ENCODE results near the gene CCBE1.
"Not testable (repeated sequence)": the region's sequence is repeated elsewhere in the genome, so short reads cannot be mapped to it uniquely, and the experiment has no call there.

CCBE1 gene

DNA sequence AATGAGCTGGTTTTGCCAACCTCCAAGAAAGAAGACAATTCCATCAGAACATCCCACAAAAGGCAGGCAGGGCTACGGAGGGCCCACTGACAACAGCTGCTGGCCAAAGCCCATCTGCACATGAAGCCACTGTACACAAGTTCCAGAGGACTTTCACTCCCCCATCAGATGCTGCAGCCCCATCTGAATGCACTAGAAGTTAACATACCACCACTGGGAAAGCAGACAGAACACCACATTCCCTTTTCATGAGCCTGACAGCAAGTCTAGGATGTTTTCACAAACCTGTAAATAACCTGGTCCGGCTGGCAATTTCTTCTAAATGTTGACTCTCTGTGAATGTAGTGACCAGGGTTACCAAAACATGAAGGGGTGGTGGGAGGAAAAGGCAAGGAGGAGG, 41.5 kb downstream of the CCBE1 start:
- no peaks in the 10 kb centered on the region for H3K27me3 ChIP-seq (ENCODE audit: control insufficient read depth, insufficient read depth, low read length)

GRCh38 chr18:59651071-59651470, 46.2 kb downstream of the CCBE1 start:
- no peaks in the 10 kb centered on the region for H3K4me1 ChIP-seq (ENCODE audit: control insufficient read depth, insufficient read depth, low read length)
- no peaks in the 10 kb centered on the region for H3K9me3 ChIP-seq (ENCODE audit: control insufficient read depth, insufficient read depth, low read length)
- no peak overlapping the region for H3K27ac ChIP-seq (ENCODE audit: low read depth, low read length)
- H3K27me3 ChIP-seq (ENCODE audit: control insufficient read depth, insufficient read depth, low read length): no peaks in the 10 kb centered on the region
- no peaks in the 10 kb centered on the region for H3K36me3 ChIP-seq (ENCODE audit: control insufficient read depth, insufficient read depth, low read length)
- no peak overlapping the region for H3K4me3 ChIP-seq (ENCODE audit: low read depth, low read length)
- no peak overlapping the region for H3K9ac ChIP-seq (ENCODE audit: low read depth, low read length)

More for the DNA sequence above, 41.5 kb downstream of the CCBE1 start:
- H3K4me3 ChIP-seq (ENCODE audit: low read depth, low read length): no peak overlapping the region
- H3K4me1 ChIP-seq (ENCODE audit: control insufficient read depth, insufficient read depth, low read length): no peaks in the 10 kb centered on the region
- no peak overlapping the region for H3K27ac ChIP-seq (ENCODE audit: low read depth, low read length)
- no peak overlapping the region for H3K9ac ChIP-seq (ENCODE audit: low read depth, low read length)
- no peaks in the 10 kb centered on the region for H3K36me3 ChIP-seq (ENCODE audit: control insufficient read depth, insufficient read depth, low read length)
- no peaks in the 10 kb centered on the region for H3K9me3 ChIP-seq (ENCODE audit: control insufficient read depth, insufficient read depth, low read length)

- no peak overlapping the region for H3K4me3 ChIP-seq (ENCODE audit: low read depth, low read length)
- H3K9me3 ChIP-seq (ENCODE audit: control insufficient read depth, insufficient read depth, low read length): no peaks in the 10 kb centered on the region
- no peaks in the 10 kb centered on the region for H3K36me3 ChIP-seq (ENCODE audit: control insufficient read depth, insufficient read depth, low read length)
Observed at GRCh38 chr18:59650266-59650820, 46.9 kb downstream of the CCBE1 start.

DNA sequence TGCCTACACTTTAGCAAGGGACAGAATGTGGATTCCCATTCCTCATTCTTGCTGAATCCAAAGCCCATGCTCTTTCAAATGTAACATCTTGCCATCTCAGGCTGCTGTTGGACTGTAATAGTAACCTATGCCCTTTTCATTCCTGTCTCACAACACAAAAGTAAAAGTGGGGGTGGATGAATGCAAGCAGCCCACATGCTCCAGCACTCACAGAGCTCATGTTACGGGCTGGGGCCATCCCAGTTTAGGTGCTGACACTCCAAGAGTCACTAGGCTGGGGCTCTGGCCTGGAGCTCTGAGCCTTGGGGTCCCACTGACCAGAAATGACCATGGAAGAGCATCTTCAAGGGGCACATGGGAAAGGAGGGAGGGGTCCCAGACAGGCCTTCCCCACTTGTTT, 47.6 kb downstream of the CCBE1 start:
- H3K27me3 ChIP-seq (ENCODE audit: control insufficient read depth, insufficient read depth, low read length): no peaks in the 10 kb centered on the region
- H3K4me1 ChIP-seq (ENCODE audit: control insufficient read depth, insufficient read depth, low read length): no peaks in the 10 kb centered on the region
- no peaks in the 10 kb centered on the region for H3K9me3 ChIP-seq (ENCODE audit: control insufficient read depth, insufficient read depth, low read length)
- H3K9ac ChIP-seq (ENCODE audit: low read depth, low read length): no peak overlapping the region
- H3K36me3 ChIP-seq (ENCODE audit: control insufficient read depth, insufficient read depth, low read length): no peaks in the 10 kb centered on the region
- no peak overlapping the region for H3K27ac ChIP-seq (ENCODE audit: low read depth, low read length)
- H3K4me3 ChIP-seq (ENCODE audit: low read depth, low read length): no peak overlapping the region

More at GRCh38 chr18:59650266-59650820, 46.9 kb downstream of the CCBE1 start:
- no peaks in the 10 kb centered on the region for H3K27me3 ChIP-seq (ENCODE audit: control insufficient read depth, insufficient read depth, low read length)
- H3K9ac ChIP-seq (ENCODE audit: low read depth, low read length): no peak overlapping the region
- H3K27ac ChIP-seq (ENCODE audit: low read depth, low read length): no peak overlapping the region
- H3K4me1 ChIP-seq (ENCODE audit: control insufficient read depth, insufficient read depth, low read length): no peaks in the 10 kb centered on the region

GRCh38 chr18:59648469-59648868, 48.8 kb downstream of the CCBE1 start:
- H3K4me1 ChIP-seq (ENCODE audit: control insufficient read depth, insufficient read depth, low read length); H3K36me3 ChIP-seq (ENCODE audit: control insufficient read depth, insufficient read depth, low read length); H3K4me3 ChIP-seq (ENCODE audit: low read depth, low read length): not testable (repeated sequence)

GRCh38 chr18:59646963-59647307, 50.3 kb downstream of the CCBE1 start:
- no peaks in the 10 kb centered on the region for H3K9me3 ChIP-seq (ENCODE audit: control insufficient read depth, insufficient read depth, low read length)
- no peak overlapping the region for H3K4me3 ChIP-seq (ENCODE audit: low read depth, low read length)
- H3K27ac ChIP-seq (ENCODE audit: low read depth, low read length): no peak overlapping the region
- H3K9ac ChIP-seq (ENCODE audit: low read depth, low read length): no peak overlapping the region
- H3K27me3 ChIP-seq (ENCODE audit: control insufficient read depth, insufficient read depth, low read length): no peaks in the 10 kb centered on the region
- no peaks in the 10 kb centered on the region for H3K36me3 ChIP-seq (ENCODE audit: control insufficient read depth, insufficient read depth, low read length)
- peaks cover 5% of the 10 kb centered on the region; the same call in 1 of the 2 replicates for H3K4me1 ChIP-seq (ENCODE audit: control insufficient read depth, insufficient read depth, low read length)

More at GRCh38 chr18:59648469-59648868, 48.8 kb downstream of the CCBE1 start:
- H3K27me3 ChIP-seq (ENCODE audit: control insufficient read depth, insufficient read depth, low read length); H3K27ac ChIP-seq (ENCODE audit: low read depth, low read length); H3K9me3 ChIP-seq (ENCODE audit: control insufficient read depth, insufficient read depth, low read length); H3K9ac ChIP-seq (ENCODE audit: low read depth, low read length): not testable (repeated sequence)

DNA sequence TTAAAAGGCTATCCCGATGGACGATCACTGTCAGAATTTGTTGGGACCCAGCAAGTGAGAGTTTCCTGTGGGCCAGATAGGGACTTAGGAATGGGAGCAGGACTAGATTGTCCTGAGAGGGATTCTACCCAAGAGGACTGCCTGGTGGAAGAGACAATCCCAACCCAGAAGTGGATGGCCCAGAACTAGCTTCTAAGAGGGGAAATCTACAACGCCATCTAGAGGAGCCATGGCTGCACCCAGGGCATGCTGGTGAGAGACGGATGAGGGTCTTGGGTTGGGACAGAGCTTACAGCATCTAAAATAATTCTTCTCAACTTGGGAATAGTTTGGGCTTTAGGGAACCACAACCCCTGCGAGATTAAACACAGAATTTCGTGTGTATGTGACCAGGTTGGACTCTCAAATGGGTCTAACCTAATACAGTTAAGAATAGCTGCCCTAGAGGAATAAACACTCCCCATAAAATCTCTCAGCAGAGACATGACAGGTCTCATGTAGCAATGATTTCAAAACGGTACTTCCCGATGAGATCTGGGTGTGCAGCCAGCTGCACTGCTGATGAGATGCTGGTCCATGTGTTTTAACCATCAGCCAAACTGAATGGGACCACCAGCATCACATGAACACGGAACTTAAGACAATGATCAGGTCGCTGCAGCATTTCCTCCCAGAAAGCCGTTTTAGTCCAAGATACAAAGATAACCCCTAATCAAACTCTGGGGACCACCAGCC, 50.8 kb downstream of the CCBE1 start:
- H3K4me1 ChIP-seq (ENCODE audit: control insufficient read depth, insufficient read depth, low read length): peaks cover 5% of the 10 kb centered on the region; the same call in 1 of the 2 replicates
- H3K9me3 ChIP-seq (ENCODE audit: control insufficient read depth, insufficient read depth, low read length): no peaks in the 10 kb centered on the region
- H3K27ac ChIP-seq (ENCODE audit: low read depth, low read length): no peak overlapping the region
- no peaks in the 10 kb centered on the region for H3K27me3 ChIP-seq (ENCODE audit: control insufficient read depth, insufficient read depth, low read length)
- H3K36me3 ChIP-seq (ENCODE audit: control insufficient read depth, insufficient read depth, low read length): no peaks in the 10 kb centered on the region
- no peak overlapping the region for H3K4me3 ChIP-seq (ENCODE audit: low read depth, low read length)
- no peak overlapping the region for H3K9ac ChIP-seq (ENCODE audit: low read depth, low read length)

DNA sequence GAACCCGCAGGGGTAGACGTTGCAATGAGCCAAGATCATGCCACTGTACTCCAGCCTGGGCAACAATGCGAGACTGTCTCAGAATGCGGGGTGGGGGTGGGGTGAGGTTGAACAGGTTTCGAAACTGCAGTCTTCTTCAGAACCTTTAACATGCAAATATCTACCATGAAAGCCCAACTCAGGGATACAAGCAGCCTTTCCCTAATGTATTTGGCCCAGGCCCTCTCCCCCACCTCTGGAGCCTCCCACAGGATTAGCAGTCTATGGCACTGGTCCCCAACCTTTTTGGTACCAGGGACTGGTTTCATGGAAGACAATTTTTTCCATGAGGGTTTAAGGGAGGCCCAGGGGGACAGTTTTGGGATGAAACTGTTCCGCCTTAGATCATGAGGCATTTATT, 53.5 kb downstream of the CCBE1 start:
- Histone ChIP-seq H3K27ac (ENCODE audit: low read depth, low read length) (no peak overlapping the region), H3K4me1 (ENCODE audit: control insufficient read depth, insufficient read depth, low read length) (peaks cover 10% of the 10 kb centered on the region), H3K36me3 (ENCODE audit: control insufficient read depth, insufficient read depth, low read length) (no peaks in the 10 kb centered on the region), H3K9me3 (ENCODE audit: control insufficient read depth, insufficient read depth, low read length) (no peaks in the 10 kb centered on the region), H3K4me3 (ENCODE audit: low read depth, low read length) (no peak overlapping the region), H3K27me3 (ENCODE audit: control insufficient read depth, insufficient read depth, low read length) (no peaks in the 10 kb centered on the region), H3K9ac (ENCODE audit: low read depth, low read length) (no peak overlapping the region)

GRCh38 chr18:59640721-59641120, 56.5 kb downstream of the CCBE1 start:
- Histone ChIP-seq H3K9me3 (ENCODE audit: control insufficient read depth, insufficient read depth, low read length) (no peaks in the 10 kb centered on the region), H3K4me3 (ENCODE audit: low read depth, low read length) (no peak overlapping the region), H3K4me1 (ENCODE audit: control insufficient read depth, insufficient read depth, low read length) (peaks cover 10% of the 10 kb centered on the region), H3K27ac (ENCODE audit: low read depth, low read length) (no peak overlapping the region), H3K9ac (ENCODE audit: low read depth, low read length) (no peak overlapping the region), H3K27me3 (ENCODE audit: control insufficient read depth, insufficient read depth, low read length) (no peaks in the 10 kb centered on the region), H3K36me3 (ENCODE audit: control insufficient read depth, insufficient read depth, low read length) (no peaks in the 10 kb centered on the region)

DNA sequence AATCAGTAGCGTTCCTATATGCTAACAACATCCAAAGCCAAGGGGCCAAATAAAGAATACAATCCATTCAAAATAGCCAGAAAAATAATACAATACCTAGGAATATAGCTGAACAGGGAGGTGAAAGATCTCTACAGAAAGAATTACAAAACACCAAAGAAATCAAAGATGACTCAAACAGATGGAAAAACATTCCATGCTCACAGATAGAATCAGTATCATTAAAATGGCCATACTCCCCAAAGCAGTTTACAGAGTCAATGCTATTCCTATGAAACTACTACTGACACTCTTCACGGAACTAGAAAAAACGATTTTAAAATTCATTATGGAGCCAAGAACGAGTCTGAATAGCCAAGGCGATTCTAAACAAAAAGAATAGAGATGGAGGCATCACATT, 57.4 kb downstream of the CCBE1 start:
- no peaks in the 10 kb centered on the region for H3K36me3 ChIP-seq (ENCODE audit: control insufficient read depth, insufficient read depth, low read length)
- H3K9ac ChIP-seq (ENCODE audit: low read depth, low read length): no peak overlapping the region
- H3K9me3 ChIP-seq (ENCODE audit: control insufficient read depth, insufficient read depth, low read length): no peaks in the 10 kb centered on the region
- no peaks in the 10 kb centered on the region for H3K27me3 ChIP-seq (ENCODE audit: control insufficient read depth, insufficient read depth, low read length)
- no peak overlapping the region for H3K4me3 ChIP-seq (ENCODE audit: low read depth, low read length)
- H3K27ac ChIP-seq (ENCODE audit: low read depth, low read length): no peak overlapping the region
- H3K4me1 ChIP-seq (ENCODE audit: control insufficient read depth, insufficient read depth, low read length): peaks cover 10% of the 10 kb centered on the region

DNA sequence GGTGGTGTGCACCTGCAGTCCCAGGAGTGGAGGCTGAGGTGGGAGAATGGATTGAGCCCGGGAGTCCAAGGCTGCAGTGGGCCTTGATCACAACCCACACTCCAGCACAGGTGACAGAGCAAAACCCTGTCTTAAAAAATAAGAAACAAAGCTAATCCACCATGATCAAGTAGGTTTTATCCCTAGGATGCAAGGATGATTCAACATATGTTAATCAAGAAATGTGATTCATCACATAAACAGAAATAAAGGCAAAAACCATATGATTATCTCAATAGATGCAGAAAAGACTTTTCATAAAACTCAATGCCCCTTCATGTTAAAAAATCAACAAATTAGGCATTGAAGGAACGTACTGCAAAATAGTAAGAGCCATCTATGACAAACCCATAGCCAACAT, 58.1 kb downstream of the CCBE1 start:
- Histone ChIP-seq H3K4me3 (ENCODE audit: low read depth, low read length) (no peak overlapping the region), H3K9me3 (ENCODE audit: control insufficient read depth, insufficient read depth, low read length) (no peaks in the 10 kb centered on the region), H3K27ac (ENCODE audit: low read depth, low read length) (no peak overlapping the region), H3K4me1 (ENCODE audit: control insufficient read depth, insufficient read depth, low read length) (peaks cover 12% of the 10 kb centered on the region), H3K27me3 (ENCODE audit: control insufficient read depth, insufficient read depth, low read length) (no peaks in the 10 kb centered on the region), H3K9ac (ENCODE audit: low read depth, low read length) (no peak overlapping the region), H3K36me3 (ENCODE audit: control insufficient read depth, insufficient read depth, low read length) (no peaks in the 10 kb centered on the region)
